Spleen (tissue), 7 donors: ENCODE data around the gene PCGF5.

Source experiments
- POLR2A ChIP-seq, 3 donors: fragments of 450-650 bp; IDR thresholded peaks; one replicate each; pipeline ENCODE4 v1.5.1; 2017; ENCODE audit warnings: antibody characterized with exemption in 3 of 3, mild to moderate bottlenecking in 1 of 3
- POLR2AphosphoS5 ChIP-seq, 3 donors: sonication (generic); formaldehyde crosslinking; IDR thresholded peaks; one replicate each; pipeline ENCODE4 v1.5.1; 2017; ENCODE audit warnings: antibody characterized with exemption in 3 of 3
- TF ChIP-seq, protein P1 (sequence below), 11 experiments: fragments of 200-600 bp in 7 of 11; fragments of 450-650 bp in 4 of 11; sonication (generic) in 4 of 11; IDR thresholded peaks in 8 of 11; conservative IDR thresholded peaks in 3 of 11; 1 replicate in 7 of 11; 2 replicates in 4 of 11; pipeline versions ENCODE4 v1.4.0 to v1.8.0; 2016 to 2021; ENCODE audit warnings: antibody characterized with exemption in 11 of 11, inconsistent platforms in 4 of 11, mild to moderate bottlenecking in 1 of 11
- donor health status: DM: no; HTN: no; CAD: no; lungs with moderate emphysema.
- donor health status: DM: no; HTN: no; CAD: no.
- donor health status: DM: no; HTN: no; CAD: no.

- TF ChIP-seq, protein P1, sequence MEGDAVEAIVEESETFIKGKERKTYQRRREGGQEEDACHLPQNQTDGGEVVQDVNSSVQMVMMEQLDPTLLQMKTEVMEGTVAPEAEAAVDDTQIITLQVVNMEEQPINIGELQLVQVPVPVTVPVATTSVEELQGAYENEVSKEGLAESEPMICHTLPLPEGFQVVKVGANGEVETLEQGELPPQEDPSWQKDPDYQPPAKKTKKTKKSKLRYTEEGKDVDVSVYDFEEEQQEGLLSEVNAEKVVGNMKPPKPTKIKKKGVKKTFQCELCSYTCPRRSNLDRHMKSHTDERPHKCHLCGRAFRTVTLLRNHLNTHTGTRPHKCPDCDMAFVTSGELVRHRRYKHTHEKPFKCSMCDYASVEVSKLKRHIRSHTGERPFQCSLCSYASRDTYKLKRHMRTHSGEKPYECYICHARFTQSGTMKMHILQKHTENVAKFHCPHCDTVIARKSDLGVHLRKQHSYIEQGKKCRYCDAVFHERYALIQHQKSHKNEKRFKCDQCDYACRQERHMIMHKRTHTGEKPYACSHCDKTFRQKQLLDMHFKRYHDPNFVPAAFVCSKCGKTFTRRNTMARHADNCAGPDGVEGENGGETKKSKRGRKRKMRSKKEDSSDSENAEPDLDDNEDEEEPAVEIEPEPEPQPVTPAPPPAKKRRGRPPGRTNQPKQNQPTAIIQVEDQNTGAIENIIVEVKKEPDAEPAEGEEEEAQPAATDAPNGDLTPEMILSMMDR (IDR thresholded peaks at IDR 0.05 in 8 of 11, conservative IDR thresholded peaks at IDR 0.05 in 3 of 11): no peak
- TF ChIP-seq POLR2A (IDR thresholded peaks at IDR 0.05) (no peak), POLR2AphosphoS5 (IDR thresholded peaks at IDR 0.05) (no peak)
Measured at GRCh38 chr10:91307489-91307888, 87.0 kb downstream of the PCGF5 start.
